ENCODE data around the gene PPP1R26. TPM values are rescaled to one million over a fixed set of nuclear protein-coding genes. Genes with fewer than 3 reads are reported as not detected.
"Not testable (repeated sequence)": the region's sequence is repeated elsewhere in the genome, so short reads cannot be mapped to it uniquely, and the experiment has no call there.

The PPP1R26 gene
- total RNA-seq, 1 donor from 2014 or later: 27.9 TPM

DNA sequence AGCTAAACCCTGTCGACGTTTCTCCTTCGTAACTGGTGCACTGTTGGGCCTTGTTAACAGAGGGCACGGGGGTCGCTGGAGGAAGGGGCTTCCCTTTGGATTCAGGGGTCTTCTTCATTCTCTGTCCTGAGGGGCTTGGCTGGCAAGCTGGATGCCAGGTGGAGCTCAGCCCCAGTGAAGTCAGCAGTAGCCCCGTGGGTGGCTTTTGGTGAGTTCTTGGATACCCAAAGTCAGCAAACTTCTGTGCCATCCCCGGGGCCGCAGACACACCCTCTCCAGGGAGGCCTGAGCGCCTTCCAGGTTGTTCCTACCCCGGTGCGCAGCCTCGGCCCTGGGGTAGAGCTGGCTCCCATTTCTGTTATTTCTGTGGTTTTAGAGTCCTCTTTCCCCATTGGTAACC, 54.1 kb downstream of the PPP1R26 start:
- no peaks in the 10 kb centered on the region for H3K27me3 ChIP-seq (ENCODE audit: control insufficient read depth, insufficient read depth, low read length)
- DNase-seq (ENCODE audit: low read depth): no peak
- H3K36me3 ChIP-seq (ENCODE audit: control insufficient read depth, insufficient read depth, low read length): no peaks in the 10 kb centered on the region
- FAIRE-seq: no peak
- H3K4me3 ChIP-seq (ENCODE audit: low read depth, low read length): no peak overlapping the region
- no peak for TF ChIP-seq CTCF (IDR thresholded peaks at IDR 0.05; ENCODE audit: insufficient read depth, low read length, severe bottlenecking)

DNA sequence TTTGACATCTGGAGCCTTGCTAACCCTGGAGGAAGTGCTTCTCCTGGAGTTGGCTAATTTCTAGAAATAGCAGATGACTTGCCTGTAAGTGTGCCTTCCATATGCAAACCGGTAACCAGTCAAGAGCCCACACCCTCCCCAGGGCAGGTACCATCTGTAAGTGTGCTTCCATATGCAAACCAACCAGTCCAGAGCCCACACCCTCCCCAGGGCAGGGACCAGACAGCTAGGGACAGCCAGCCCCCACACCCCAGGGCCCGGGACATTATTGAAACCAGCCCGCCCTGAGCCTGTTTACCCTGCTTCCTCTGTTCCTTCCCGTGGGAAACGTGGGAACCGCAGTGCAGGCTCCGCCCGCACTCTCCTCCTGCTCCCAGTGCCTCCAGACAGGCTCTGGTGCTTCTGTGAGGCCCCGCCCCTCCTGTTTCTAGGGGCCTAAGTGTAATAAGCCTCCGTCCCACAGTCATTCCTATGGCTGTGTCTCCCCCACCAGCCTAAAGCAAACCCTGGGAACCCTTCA, 54.7 kb downstream of the PPP1R26 start:
- not testable (repeated sequence) for H3K4me3 ChIP-seq (ENCODE audit: low read depth, low read length); DNase-seq (ENCODE audit: low read depth); H3K27me3 ChIP-seq (ENCODE audit: control insufficient read depth, insufficient read depth, low read length); FAIRE-seq; H3K36me3 ChIP-seq (ENCODE audit: control insufficient read depth, insufficient read depth, low read length)

GRCh38 chr9:135534826-135535225, 55.2 kb downstream of the PPP1R26 start:
- not testable (repeated sequence) for H3K27me3 ChIP-seq (ENCODE audit: control insufficient read depth, insufficient read depth, low read length); DNase-seq (ENCODE audit: low read depth); FAIRE-seq; H3K36me3 ChIP-seq (ENCODE audit: control insufficient read depth, insufficient read depth, low read length); H3K4me3 ChIP-seq (ENCODE audit: low read depth, low read length)

GRCh38 chr9:135535631-135536030, 56.0 kb downstream of the PPP1R26 start:
- not testable (repeated sequence) for H3K36me3 ChIP-seq (ENCODE audit: control insufficient read depth, insufficient read depth, low read length); DNase-seq (ENCODE audit: low read depth); H3K27me3 ChIP-seq (ENCODE audit: control insufficient read depth, insufficient read depth, low read length); H3K4me3 ChIP-seq (ENCODE audit: low read depth, low read length)
- peak; percentile 88 for FAIRE-seq

DNA sequence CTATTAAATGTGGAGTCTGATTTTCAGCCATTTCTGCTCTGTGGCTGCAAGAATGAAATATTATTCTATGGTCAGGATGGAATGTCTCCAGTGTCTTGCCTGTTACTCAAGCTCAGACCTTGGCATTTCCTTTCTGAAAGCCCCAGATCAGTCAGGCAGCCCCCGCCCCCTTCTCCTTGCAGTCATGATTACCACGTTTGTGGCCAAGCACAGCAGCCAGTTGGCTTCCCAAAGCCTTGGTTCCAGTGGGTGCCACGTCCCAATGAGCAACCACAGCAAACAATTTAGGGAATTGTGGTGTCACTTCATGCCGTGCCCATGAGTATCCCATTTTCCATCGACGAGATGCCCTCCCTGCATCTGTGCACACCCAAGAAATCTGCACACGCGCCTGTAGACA, 56.6 kb downstream of the PPP1R26 start:
- DNase-seq (ENCODE audit: low read depth) (no peak), FAIRE-seq (no peak)
- Histone ChIP-seq H3K27me3 (ENCODE audit: control insufficient read depth, insufficient read depth, low read length) (no peaks in the 10 kb centered on the region), H3K4me3 (ENCODE audit: low read depth, low read length) (no peak overlapping the region), H3K36me3 (ENCODE audit: control insufficient read depth, insufficient read depth, low read length) (no peaks in the 10 kb centered on the region)
- no peak for TF ChIP-seq CTCF (IDR thresholded peaks at IDR 0.05; ENCODE audit: insufficient read depth, low read length, severe bottlenecking)

Other genes starting within 250 kb of the PPP1R26 start
- 15.5 and 17.8 TPM in 2 replicates for gene MRPS2, start 20.9 kb downstream of the PPP1R26 start, total RNA-seq
- not detected in 2 replicates for gene LCN1, start 41.7 kb downstream of the PPP1R26 start, total RNA-seq
- gene OBP2A, start 66.3 kb downstream of the PPP1R26 start, total RNA-seq: not detected in 2 replicates
- gene PAEP, start 82.0 kb downstream of the PPP1R26 start, total RNA-seq: not detected in 2 replicates
- not detected in 2 replicates for gene GLT6D1, start 159.8 kb downstream of the PPP1R26 start, total RNA-seq
- gene LCN9, start 183.5 kb downstream of the PPP1R26 start, total RNA-seq: not detected in 2 replicates
- not detected in 2 replicates for gene SOHLH1, start 219.7 kb downstream of the PPP1R26 start, total RNA-seq
- gene KCNT1, start 222.4 kb downstream of the PPP1R26 start, total RNA-seq: not detected in 2 replicates

Data from bronchial epithelial cell (primary cell).